HL-60 (cell line): ENCODE measurements around the gene EXOSC5.
A peak's percentile ranks its signal among the peaks of the same experiment; 100 is the strongest.

Experiments used
- DNase-seq, 2 experiments: peaks; one replicate each; pipeline ENCODE4 v3.0.0-alpha.2; 2010 to 2020; ENCODE audit warnings: low read depth in 1 of 2, low spot score in 1 of 2
- H3K27ac ChIP-seq: fragments of 250-450 bp; sonication (Bioruptor Pico); replicated peaks from 2 replicates; pipeline ENCODE4 v1.5.1; 2020; ENCODE audit warnings: mild to moderate bottlenecking, moderate library complexity
- H3K27me3 ChIP-seq: fragments of 250-450 bp; sonication (Bioruptor Pico); 2 replicates; pipeline ENCODE4 v1.5.1; 2021; ENCODE audit warnings: mild to moderate bottlenecking, moderate library complexity; ENCODE audit not compliant: insufficient read depth, poor library complexity, severe bottlenecking
- H3K4me3 ChIP-seq: replicated peaks from 2 replicates; pipeline ENCODE4 v1.5.1; 2011; ENCODE audit warnings: mild to moderate bottlenecking, control low read depth, low read length; ENCODE audit not compliant: insufficient read depth
- CTCF ChIP-seq: IDR thresholded peaks from one replicate; pipeline ENCODE4 v1.5.1; 2011; ENCODE audit warnings: low read length, control low read depth, inconsistent platforms; ENCODE audit not compliant: insufficient read depth
- GABPA ChIP-seq: IDR thresholded peaks from 2 replicates; pipeline ENCODE4 v1.6.1; 2012; ENCODE audit warnings: low read depth
- POLR2AphosphoS5 ChIP-seq: IDR thresholded peaks from 2 replicates; pipeline ENCODE4 v1.6.1; 2012; ENCODE audit warnings: low read depth
- REST ChIP-seq: IDR thresholded peaks from 2 replicates; pipeline ENCODE4 v1.6.1; 2012; ENCODE audit warnings: low read depth; ENCODE audit not compliant: insufficient replicate concordance
- SPI1 ChIP-seq: IDR thresholded peaks from 2 replicates; pipeline ENCODE4 v1.6.1; 2012; ENCODE audit warnings: low read depth, mild to moderate bottlenecking, borderline replicate concordance

The EXOSC5 gene

GRCh38 chr19:41442473-41443355 is 45.6 kb upstream of the EXOSC5 start, which contains the start of gene ERICH4:
ERICH4 (plus strand) TSS chr19:41443156; CDS start chr19:41443170, 14 bp downstream.
- TF ChIP-seq POLR2AphosphoS5 (no peak), CTCF (no peak), SPI1 (no peak), GABPA (no peak), REST (no peak)
- no peak within 1 kb of the TSS for H3K27ac ChIP-seq
- DNase-seq, result no peak
- no peaks in the 10 kb centered on the region for H3K27me3 ChIP-seq
- H3K4me3 ChIP-seq, result no peak within 1 kb of the TSS

GRCh38 chr19:41441321-41441945 is 44.3 kb upstream of the EXOSC5 start:
- Histone ChIP-seq H3K27me3 (no peaks in the 10 kb centered on the region), H3K4me3 (no peak overlapping the region), H3K27ac (no peak overlapping the region)
- no peak for TF ChIP-seq CTCF
- no peak for TF ChIP-seq REST
- no peak for TF ChIP-seq GABPA
- no peak for TF ChIP-seq POLR2AphosphoS5
- TF ChIP-seq SPI1, result no peak
- DNase-seq, result no peak

- Histone ChIP-seq H3K27ac (peak within 1 kb of the TSS; percentile 95), H3K27me3 (no peaks in the 10 kb centered on the region), H3K4me3 (peak within 1 kb of the TSS; percentile 84)
- TF ChIP-seq REST, result peak; percentile 68
- TF ChIP-seq CTCF, result peak; percentile 39
- TF ChIP-seq POLR2AphosphoS5, result peak; percentile 88
- no peak for TF ChIP-seq SPI1
- TF ChIP-seq GABPA, result peak; percentile 70; the same call in 1 of the 2 replicates
- DNase-seq, result peak; percentile 99
These were observed 42.5 kb upstream of the EXOSC5 start, which contains the start of gene DMAC2 for GRCh38 chr19:41439441-41440222. DMAC2 (minus strand) TSS chr19:41439912; CDS start chr19:41439899, 13 bp downstream.
